B cell (primary cell): Measurements from ENCODE around the gene OR5B3. TPM values are rescaled to one million over a fixed set of nuclear protein-coding genes. Genes with fewer than 3 reads are reported as not detected.

Experiments
- ATAC-seq: fragments of 200-7000 bp; cut with Tn5 transposase; one replicate; pipeline ENCODE4 v1.10.0; 2021; ENCODE audit warnings: low read depth, mild to moderate bottlenecking, moderate number of reproducible peaks, moderate library complexity
- CTCF ChIA-PET: fragments of 350-600 bp; sonication (Branson Sonifier 250); formaldehyde crosslinking; loops from one replicate; lab custom pipeline; 2021; ENCODE audit warnings: antibody characterized with exemption, inconsistent platforms; lab: Charles Lee
- POLR2A ChIA-PET: fragments of 350-600 bp; sonication (Branson Sonifier 250); formaldehyde crosslinking; loops from one replicate; lab custom pipeline; 2021; ENCODE audit warnings: antibody characterized with exemption; lab: Charles Lee
- DNase-seq: peaks from one replicate; pipeline ENCODE4 v3.0.0; 2013
- H2AFZ ChIP-seq: 2 replicates; pipeline ENCODE4 v1.6.1; 2012; ENCODE audit warnings: mild to moderate bottlenecking, low read depth, low read length; ENCODE audit not compliant: insufficient read depth, poor library complexity, severe bottlenecking
- H3K27ac ChIP-seq, 2 donors: 1 replicate in 1 of 2; 2 replicates in 1 of 2; pipeline ENCODE4 v1.5.1; 2012 to 2013; ENCODE audit warnings: low read length in 2 of 2, mild to moderate bottlenecking in 2 of 2, moderate library complexity in 1 of 2
- H3K27me3 ChIP-seq, 4 experiments: fragments of 200-600 bp in 1 of 4; sonication (generic) in 1 of 4; replicated peaks in 1 of 4; 1 replicate in 2 of 4; 2 replicates in 2 of 4; pipeline versions ENCODE4 v1.6.1 to v1.7.0; 2013 to 2016; ENCODE audit warnings: low read length in 3 of 4, mild to moderate bottlenecking in 2 of 4, mixed read lengths in 1 of 4, moderate library complexity in 1 of 4; ENCODE audit not compliant: insufficient read depth in 4 of 4, control insufficient read depth in 3 of 4; ENCODE audit errors: control extremely low read depth in 1 of 4
- H3K36me3 ChIP-seq, 2 experiments: replicated peaks in 1 of 2; 1 replicate in 1 of 2; 2 replicates in 1 of 2; pipeline versions ENCODE4 v1.6.1 to v1.7.1; 2013; ENCODE audit warnings: low read length in 1 of 2; ENCODE audit not compliant: insufficient read depth in 2 of 2, control insufficient read depth in 1 of 2; ENCODE audit errors: control extremely low read depth in 1 of 2, extremely low read depth in 1 of 2
- H3K4me1 ChIP-seq, 2 donors: fragments of 200-600 bp in 1 of 2; sonication (generic) in 1 of 2; 1 replicate in 1 of 2; 2 replicates in 1 of 2; pipeline versions ENCODE4 v1.5.1 to v1.6.1; 2013 to 2017; ENCODE audit warnings: low read length in 2 of 2; ENCODE audit not compliant: control insufficient read depth in 2 of 2, insufficient read depth in 2 of 2
- H3K4me2 ChIP-seq: replicated peaks from 2 replicates; pipeline ENCODE3; 2012; ENCODE audit warnings: mild to moderate bottlenecking, low read depth, low read length; ENCODE audit not compliant: poor library complexity, severe bottlenecking
- H3K4me3 ChIP-seq, 5 experiments: fragments of 200-600 bp in 1 of 5; sonication (generic) in 1 of 5; 1 replicate in 3 of 5; 2 replicates in 2 of 5; pipeline versions ENCODE4 v1.5.1 to v1.7.0; 2011 to 2016; ENCODE audit warnings: low read length in 4 of 5, mild to moderate bottlenecking in 4 of 5, low read depth in 2 of 5, control low read depth in 1 of 5, moderate library complexity in 1 of 5; ENCODE audit not compliant: insufficient read depth in 1 of 5; ENCODE audit errors: control extremely low read depth in 1 of 5, extremely low read depth in 1 of 5
- H3K79me2 ChIP-seq: fragments of 200-600 bp; sonication (generic); one replicate; pipeline ENCODE4 v1.6.0; 2016; ENCODE audit warnings: low read length; ENCODE audit not compliant: control insufficient read depth, insufficient read depth
- H3K9ac ChIP-seq: fragments of 200-600 bp; sonication (generic); 2 replicates; pipeline ENCODE4 v1.6.1; 2017; ENCODE audit warnings: mild to moderate bottlenecking, low read length, moderate library complexity
- H3K9me3 ChIP-seq, 3 donors: one replicate each; pipeline versions ENCODE4 v1.6.1 to v1.7.1; 2013; ENCODE audit warnings: low read length in 2 of 3; ENCODE audit not compliant: control insufficient read depth in 2 of 3, insufficient read depth in 1 of 3; ENCODE audit errors: control extremely low read depth in 1 of 3
- H4K20me1 ChIP-seq: 2 replicates; pipeline ENCODE4 v1.6.0; 2012; ENCODE audit warnings: mild to moderate bottlenecking, low read length; ENCODE audit not compliant: insufficient read depth, control insufficient read depth, poor library complexity, severe bottlenecking
- H3K27ac Mint-ChIP-seq: one replicate; pipeline ENCODE4 v1.8.0; 2021; ENCODE audit warnings: mixed read lengths
- H3K27me3 Mint-ChIP-seq: one replicate; pipeline ENCODE4 v1.8.0; 2021; ENCODE audit warnings: mixed read lengths
- H3K4me1 Mint-ChIP-seq: one replicate; pipeline ENCODE4 v1.8.0; 2021; ENCODE audit warnings: mixed read lengths
- H3K4me3 Mint-ChIP-seq: one replicate; pipeline ENCODE4 v1.8.0; 2021; ENCODE audit warnings: mixed read lengths
- H3K9me3 Mint-ChIP-seq: one replicate; pipeline ENCODE4 v1.8.0; 2022; ENCODE audit warnings: mixed read lengths; ENCODE audit not compliant: insufficient read depth
- EZH2 ChIP-seq: IDR thresholded peaks from 2 replicates; pipeline ENCODE4 v1.6.1; 2012; ENCODE audit warnings: borderline replicate concordance, low read depth, mild to moderate bottlenecking, moderate library complexity, low read length; ENCODE audit not compliant: insufficient read depth, poor library complexity, severe bottlenecking
- WGBS: methylation state at CpG from one replicate; pipeline ENCODE4 v1.1.5; 2013; ENCODE audit warnings: missing lambda C conversion rate; ENCODE audit not compliant: insufficient coverage; 5-methylcytosine and 5-hydroxymethylcytosine counted together
- intact Hi-C: fragments of 100-400 bp; cut with micrococcal nuclease; formaldehyde crosslinking; loops from one replicate; pipeline ENCODE4 v1.10.0; 2022
- polyA plus RNA-seq: library from polyadenylated mRNA; depleted of rRNA; stranded (reverse); fragments of >200 nt; gene quantifications from 2 replicates; pipeline ENCODE4 v1.2.3, GENCODE V29; 2012
- total RNA-seq, 2 donors: library from RNA; stranded (reverse); fragments of 120-200 nt in 1 of 2; gene quantifications; 1 replicate in 1 of 2; 2 replicates in 1 of 2; pipeline versions ENCODE4 v1.2.3 to v1.2.4, GENCODE V29; 2013 to 2022
- TF ChIP-seq, protein P1 (sequence below): fragments of 200-600 bp; IDR thresholded peaks from one replicate; pipeline ENCODE4 v1.8.0; 2022; ENCODE audit warnings: antibody characterized with exemption, mild to moderate bottlenecking

Gene OR5B3
- total and polyA plus RNA-seq, 2 donors (not counting 1 experiment from before 2014, with no cell fraction given): not detected

DNA sequence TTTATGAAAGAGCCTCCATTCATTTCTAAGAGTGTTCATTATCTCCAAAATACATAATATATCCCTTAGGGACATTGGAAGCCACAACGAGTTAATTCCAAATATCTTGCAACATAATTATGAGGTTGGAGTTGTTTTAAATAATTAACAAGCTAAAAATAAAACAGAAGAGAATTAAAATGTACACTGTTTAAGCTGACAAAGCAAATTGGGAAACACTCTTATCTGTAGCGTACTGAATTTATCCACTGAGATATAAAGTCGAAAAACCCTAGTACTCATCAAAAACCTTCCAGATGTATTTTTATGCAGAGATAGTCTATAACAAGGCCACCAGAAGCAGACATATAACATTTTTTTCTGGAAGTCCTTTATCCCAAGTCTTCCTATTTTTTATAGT is 27.5 kb upstream of the OR5B3 start:
- H4K20me1 ChIP-seq: no peaks in the 10 kb centered on the region
- no peak for ATAC-seq
- no peak for DNase-seq
- no CpG with 5 or more reads among the region's 3 CpGs for WGBS
- H2AFZ ChIP-seq: no peak overlapping the region
- H3K4me1 Mint-ChIP-seq: peaks cover 3% of the 10 kb centered on the region
- TF ChIP-seq, protein P1, sequence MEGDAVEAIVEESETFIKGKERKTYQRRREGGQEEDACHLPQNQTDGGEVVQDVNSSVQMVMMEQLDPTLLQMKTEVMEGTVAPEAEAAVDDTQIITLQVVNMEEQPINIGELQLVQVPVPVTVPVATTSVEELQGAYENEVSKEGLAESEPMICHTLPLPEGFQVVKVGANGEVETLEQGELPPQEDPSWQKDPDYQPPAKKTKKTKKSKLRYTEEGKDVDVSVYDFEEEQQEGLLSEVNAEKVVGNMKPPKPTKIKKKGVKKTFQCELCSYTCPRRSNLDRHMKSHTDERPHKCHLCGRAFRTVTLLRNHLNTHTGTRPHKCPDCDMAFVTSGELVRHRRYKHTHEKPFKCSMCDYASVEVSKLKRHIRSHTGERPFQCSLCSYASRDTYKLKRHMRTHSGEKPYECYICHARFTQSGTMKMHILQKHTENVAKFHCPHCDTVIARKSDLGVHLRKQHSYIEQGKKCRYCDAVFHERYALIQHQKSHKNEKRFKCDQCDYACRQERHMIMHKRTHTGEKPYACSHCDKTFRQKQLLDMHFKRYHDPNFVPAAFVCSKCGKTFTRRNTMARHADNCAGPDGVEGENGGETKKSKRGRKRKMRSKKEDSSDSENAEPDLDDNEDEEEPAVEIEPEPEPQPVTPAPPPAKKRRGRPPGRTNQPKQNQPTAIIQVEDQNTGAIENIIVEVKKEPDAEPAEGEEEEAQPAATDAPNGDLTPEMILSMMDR: no peak
- TF ChIP-seq EZH2: no peak
- POLR2A ChIA-PET: no interaction called here
- no peaks in the 10 kb centered on the region for H3K4me1 ChIP-seq
- no peak overlapping the region for H3K9ac ChIP-seq
- peaks cover 1 to 5% (median 4%) of the 10 kb centered on the region in 3 donors for H3K9me3 ChIP-seq
- H3K4me3 ChIP-seq: no peak overlapping the region
- intact Hi-C loops: no loop called here
- no peak overlapping the region for H3K27ac ChIP-seq
- peaks cover 0 to 8% (median 0%) of the 10 kb centered on the region in 4 experiments for H3K27me3 ChIP-seq
- no peak overlapping the region for H3K4me3 Mint-ChIP-seq
- peaks cover 5% of the 10 kb centered on the region for H3K9me3 Mint-ChIP-seq
- no peak overlapping the region for H3K4me2 ChIP-seq
- no peaks in the 10 kb centered on the region for H3K79me2 ChIP-seq
- peaks cover 14% of the 10 kb centered on the region for H3K27me3 Mint-ChIP-seq
- CTCF ChIA-PET: no interaction called here
- H3K36me3 ChIP-seq: no peaks in the 10 kb centered on the region
- H3K27ac Mint-ChIP-seq: no peak overlapping the region

DNA sequence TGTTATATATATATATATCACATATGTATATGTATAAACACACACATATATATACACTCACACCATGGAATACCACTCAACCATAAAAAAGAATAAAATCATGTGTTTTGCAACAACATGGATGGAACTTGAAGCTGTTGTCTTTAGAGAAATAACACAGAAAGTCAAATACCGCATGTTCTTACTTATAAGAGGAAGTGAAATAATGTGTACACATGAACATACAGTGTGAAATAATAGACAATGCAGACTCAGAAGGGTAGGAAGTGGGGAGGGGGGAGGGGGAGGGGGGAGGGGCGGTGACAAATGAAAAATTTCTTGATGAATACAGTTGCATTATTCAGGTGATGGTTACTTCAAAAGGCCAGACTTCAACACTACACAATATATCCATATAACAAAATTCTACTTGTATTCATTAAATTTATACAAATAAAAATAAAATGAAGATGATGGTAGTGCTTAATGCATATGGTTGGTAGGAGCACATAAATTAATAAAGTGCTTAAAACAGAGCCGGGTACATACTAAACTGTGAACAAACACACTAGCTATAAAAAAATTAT is 27.0 kb upstream of the OR5B3 start:
- Histone ChIP-seq H3K27ac (no peak overlapping the region), H3K36me3 (no peaks in the 10 kb centered on the region), H3K4me3 (no peak overlapping the region), H3K9ac (no peak overlapping the region), H3K27me3 (peaks cover 0 to 8% (median 0%) of the 10 kb centered on the region in 4 experiments), H3K4me2 (no peak overlapping the region), H3K4me1 (no peaks in the 10 kb centered on the region), H2AFZ (no peak overlapping the region), H4K20me1 (no peaks in the 10 kb centered on the region), H3K9me3 (peaks cover 1 to 5% (median 4%) of the 10 kb centered on the region in 3 donors), H3K79me2 (no peaks in the 10 kb centered on the region)
- Mint-ChIP-seq H3K27me3 (peaks cover 17% of the 10 kb centered on the region), H3K4me1 (peaks cover 3% of the 10 kb centered on the region), H3K9me3 (peaks cover 5% of the 10 kb centered on the region), H3K4me3 (no peak overlapping the region), H3K27ac (no peak overlapping the region)
- DNase-seq (no peak), ATAC-seq (no peak)
- ChIA-PET CTCF (no interaction called here), POLR2A (no interaction called here)
- TF ChIP-seq, protein P1: no peak
- no peak for TF ChIP-seq EZH2
- intact Hi-C loops: no loop called here
- no CpG with 5 or more reads among the region's 3 CpGs for WGBS
